ENCODE measurements around the gene ACSS1. TPM values are rescaled to one million over a fixed set of nuclear protein-coding genes. Genes with fewer than 3 reads are reported as not detected.

Gene ACSS1
- total and polyA plus RNA-seq, 2 experiments from 2014 or later = not detected

DNA sequence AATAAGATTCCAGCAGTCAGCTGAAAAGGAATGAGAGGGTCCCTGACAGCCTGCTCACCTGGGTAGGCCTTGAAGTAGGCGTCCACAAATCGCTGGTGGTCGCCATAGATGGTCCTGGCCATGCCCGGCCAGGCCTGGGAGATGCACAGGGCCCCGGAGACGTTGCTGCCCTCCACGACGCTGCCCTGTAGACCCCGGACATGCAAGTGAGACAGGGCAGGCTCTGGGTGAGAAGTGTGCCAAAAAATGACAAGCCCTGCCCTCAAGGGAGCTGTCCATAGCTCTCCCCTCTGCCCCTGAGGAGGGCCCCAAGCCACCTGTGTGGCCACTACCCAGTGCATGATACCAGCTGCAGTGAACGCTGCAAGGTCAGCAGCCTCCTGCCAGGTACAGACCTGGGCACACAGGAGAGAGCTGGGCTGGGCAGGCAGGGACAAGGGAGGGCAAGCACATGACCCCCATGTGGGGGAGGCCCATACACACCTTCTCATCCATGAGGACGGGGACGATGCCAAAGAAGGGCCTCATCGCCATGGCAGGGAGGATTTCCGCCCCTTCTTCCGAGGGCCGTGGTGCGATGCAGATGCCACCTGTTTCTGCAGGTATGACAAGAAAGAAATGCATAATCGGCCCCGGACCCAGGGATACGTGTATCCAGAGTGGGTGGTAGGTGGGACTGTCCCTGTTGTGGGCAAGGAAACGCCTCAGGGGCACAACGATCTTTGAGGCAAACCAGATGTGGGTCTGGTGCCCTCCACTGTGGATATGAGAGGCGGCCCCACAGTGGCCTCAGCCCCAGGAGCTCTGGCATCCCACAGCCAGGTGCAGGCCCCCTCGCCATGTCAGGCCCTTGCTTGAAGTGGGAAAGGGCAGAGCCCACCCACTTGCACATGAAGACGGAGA, 44.2 kb downstream of the ACSS1 start:
- Histone ChIP-seq H3K27ac (no peak overlapping the region), H3K4me1 (ENCODE audit: low read depth) (no peaks in the 10 kb centered on the region), H3K4me3 (no peak overlapping the region), H3K36me3 (no peaks in the 10 kb centered on the region), H3K9me3 (ENCODE audit: low read depth) (no peaks in the 10 kb centered on the region), H3K27me3 (no peaks in the 10 kb centered on the region)
- no peak for TF ChIP-seq CTCF (IDR thresholded peaks at IDR 0.05; ENCODE audit: low read depth, low read length)
- no peak for DNase-seq (ENCODE audit: low read depth in 1 of 2, low spot score in 1 of 2)

DNA sequence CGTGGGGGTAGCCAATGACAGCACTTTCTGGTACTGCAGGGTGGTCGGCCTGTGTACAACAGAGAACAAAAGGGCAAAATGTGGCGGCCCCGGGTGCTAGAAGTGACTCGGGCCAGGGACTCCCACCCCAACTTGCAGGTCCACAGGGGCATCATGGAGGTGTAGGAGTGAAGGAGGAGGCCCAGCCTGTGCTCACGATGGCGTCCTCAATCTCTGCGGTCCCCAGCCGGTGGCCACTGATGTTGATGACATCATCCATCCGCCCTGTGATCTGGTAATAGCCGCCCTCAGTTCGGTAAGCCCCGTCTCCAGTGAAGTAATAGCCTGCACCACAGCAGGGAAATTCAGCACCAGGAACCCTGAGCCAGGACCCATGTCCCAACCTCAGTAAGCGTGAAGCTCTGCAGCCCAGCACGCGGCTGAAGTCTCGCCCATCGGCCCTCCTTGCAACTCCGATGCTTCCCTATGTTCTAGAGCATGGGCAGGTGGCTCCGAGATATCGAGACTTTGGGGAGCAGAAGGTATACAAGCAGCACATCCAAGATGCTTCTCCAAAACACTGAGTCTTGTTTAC, 45.2 kb downstream of the ACSS1 start:
- DNase-seq (ENCODE audit: low read depth in 1 of 2, low spot score in 1 of 2) = no peak
- Histone ChIP-seq H3K9me3 (ENCODE audit: low read depth) (no peaks in the 10 kb centered on the region), H3K36me3 (no peaks in the 10 kb centered on the region), H3K27ac (no peak overlapping the region), H3K4me3 (no peak overlapping the region), H3K4me1 (ENCODE audit: low read depth) (no peaks in the 10 kb centered on the region), H3K27me3 (no peaks in the 10 kb centered on the region)
- TF ChIP-seq CTCF (IDR thresholded peaks at IDR 0.05; ENCODE audit: low read depth, low read length) = no peak

DNA sequence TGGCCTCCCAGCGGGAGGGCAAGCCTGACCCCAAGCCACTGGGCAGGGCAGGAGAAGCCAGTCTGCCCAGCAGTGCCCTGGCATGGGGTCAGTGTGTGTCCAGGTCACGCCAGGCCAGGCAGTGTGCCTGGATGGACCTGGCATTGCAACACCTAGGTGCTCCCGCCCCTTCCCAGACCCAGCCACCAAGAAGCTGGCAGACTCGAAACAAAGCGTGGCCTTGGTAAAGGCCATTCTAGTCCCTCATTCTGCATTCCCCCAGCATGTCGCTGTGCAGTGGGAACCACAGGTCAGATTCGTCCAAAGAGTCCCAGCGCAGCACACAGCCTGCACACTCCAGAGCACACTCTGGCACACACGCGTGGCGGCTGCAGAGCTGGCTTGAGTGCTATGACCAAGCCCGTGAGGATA, 46.1 kb downstream of the ACSS1 start:
- no peak overlapping the region for H3K27ac ChIP-seq
- H3K9me3 ChIP-seq (ENCODE audit: low read depth) = no peaks in the 10 kb centered on the region
- no peaks in the 10 kb centered on the region for H3K36me3 ChIP-seq
- H3K4me1 ChIP-seq (ENCODE audit: low read depth) = no peaks in the 10 kb centered on the region
- no peaks in the 10 kb centered on the region for H3K27me3 ChIP-seq
- no peak for TF ChIP-seq CTCF (IDR thresholded peaks at IDR 0.05; ENCODE audit: low read depth, low read length)
- H3K4me3 ChIP-seq = no peak overlapping the region
- no peak for DNase-seq (ENCODE audit: low read depth in 1 of 2, low spot score in 1 of 2)

- Histone ChIP-seq H3K4me3 (no peak overlapping the region), H3K27me3 (no peaks in the 10 kb centered on the region), H3K36me3 (no peaks in the 10 kb centered on the region), H3K27ac (no peak overlapping the region), H3K9me3 (ENCODE audit: low read depth) (no peaks in the 10 kb centered on the region), H3K4me1 (ENCODE audit: low read depth) (no peaks in the 10 kb centered on the region)
- no peak for TF ChIP-seq CTCF (IDR thresholded peaks at IDR 0.05; ENCODE audit: low read depth, low read length)
- no peak for DNase-seq (ENCODE audit: low read depth in 1 of 2, low spot score in 1 of 2)
These were observed 46.7 kb downstream of the ACSS1 start for GRCh38 chr20:25011261-25011660.

DNA sequence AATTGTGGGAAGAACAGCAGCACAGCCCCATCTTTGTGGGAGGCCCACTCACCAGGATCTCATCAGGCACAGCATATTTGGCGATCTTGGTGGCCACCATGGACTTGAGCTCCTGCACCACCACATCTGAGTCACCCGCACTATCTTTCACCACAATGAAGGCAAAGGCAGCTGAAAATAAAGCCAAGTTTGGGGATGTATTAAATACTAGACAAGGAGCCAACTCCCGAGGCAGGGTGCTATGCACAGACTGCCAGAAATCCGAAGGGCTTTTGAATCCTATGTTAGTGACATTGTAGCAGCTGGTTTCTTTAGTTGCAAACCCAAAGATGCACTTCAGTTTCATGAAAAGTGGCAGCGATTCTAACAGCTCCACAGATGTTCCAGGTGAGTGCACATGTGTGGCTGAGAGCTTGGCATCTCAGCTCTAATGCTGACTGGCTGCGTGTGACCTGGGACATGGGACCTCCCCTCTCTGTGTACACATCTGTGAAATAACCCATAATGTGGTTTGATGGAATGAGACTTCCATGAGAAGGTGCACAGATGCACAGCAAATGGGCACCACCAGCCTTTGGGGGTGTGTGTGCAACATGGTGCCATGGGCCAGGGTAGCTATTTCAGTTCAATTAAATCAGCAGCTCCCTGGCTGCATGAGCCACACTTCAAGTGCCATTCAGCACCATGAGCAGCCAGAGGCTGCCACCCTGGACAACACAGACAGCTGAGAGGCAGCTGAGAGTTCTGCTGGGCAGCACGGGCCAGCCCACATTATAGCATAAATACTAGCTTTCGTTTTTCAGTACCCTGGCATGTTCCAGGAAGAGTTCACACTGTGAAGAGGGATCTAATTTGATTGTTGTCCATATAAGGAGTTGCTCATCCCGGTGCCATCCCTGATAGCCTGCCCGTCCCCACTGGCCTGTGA, 48.5 kb downstream of the ACSS1 start:
- no peak for TF ChIP-seq CTCF (IDR thresholded peaks at IDR 0.05; ENCODE audit: low read depth, low read length)
- no peaks in the 10 kb centered on the region for H3K36me3 ChIP-seq
- H3K4me3 ChIP-seq = no peak overlapping the region
- no peaks in the 10 kb centered on the region for H3K9me3 ChIP-seq (ENCODE audit: low read depth)
- H3K4me1 ChIP-seq (ENCODE audit: low read depth) = no peaks in the 10 kb centered on the region
- H3K27ac ChIP-seq = no peak overlapping the region
- DNase-seq (ENCODE audit: low read depth in 1 of 2, low spot score in 1 of 2) = no peak
- no peaks in the 10 kb centered on the region for H3K27me3 ChIP-seq

Measured in cardiac muscle cell (in vitro differentiated cells and primary cell).